Astrocyte of the spinal cord (primary cell): ENCODE results near the gene FTO.

ENCODE experiments used
- DNase-seq: peaks from one replicate; pipeline ENCODE4 v3.0.0; 2011; ENCODE audit warnings: low read depth, low spot score
- H3K4me3 ChIP-seq: 2 replicates; pipeline ENCODE4 v1.5.1; 2011; ENCODE audit warnings: low read depth, mild to moderate bottlenecking, low read length, moderate library complexity
- in situ Hi-C: cut with HindIII; loops from 2 replicates; pipeline ENCODE4 v1.10.0; 2017; ENCODE audit warnings: low sequenced_read_pairs
- TF ChIP-seq, protein P1 (sequence below): IDR thresholded peaks from 2 replicates; pipeline ENCODE4 v1.5.1; 2012; ENCODE audit warnings: low read depth, mild to moderate bottlenecking, low read length, inconsistent platforms

The FTO gene

DNA sequence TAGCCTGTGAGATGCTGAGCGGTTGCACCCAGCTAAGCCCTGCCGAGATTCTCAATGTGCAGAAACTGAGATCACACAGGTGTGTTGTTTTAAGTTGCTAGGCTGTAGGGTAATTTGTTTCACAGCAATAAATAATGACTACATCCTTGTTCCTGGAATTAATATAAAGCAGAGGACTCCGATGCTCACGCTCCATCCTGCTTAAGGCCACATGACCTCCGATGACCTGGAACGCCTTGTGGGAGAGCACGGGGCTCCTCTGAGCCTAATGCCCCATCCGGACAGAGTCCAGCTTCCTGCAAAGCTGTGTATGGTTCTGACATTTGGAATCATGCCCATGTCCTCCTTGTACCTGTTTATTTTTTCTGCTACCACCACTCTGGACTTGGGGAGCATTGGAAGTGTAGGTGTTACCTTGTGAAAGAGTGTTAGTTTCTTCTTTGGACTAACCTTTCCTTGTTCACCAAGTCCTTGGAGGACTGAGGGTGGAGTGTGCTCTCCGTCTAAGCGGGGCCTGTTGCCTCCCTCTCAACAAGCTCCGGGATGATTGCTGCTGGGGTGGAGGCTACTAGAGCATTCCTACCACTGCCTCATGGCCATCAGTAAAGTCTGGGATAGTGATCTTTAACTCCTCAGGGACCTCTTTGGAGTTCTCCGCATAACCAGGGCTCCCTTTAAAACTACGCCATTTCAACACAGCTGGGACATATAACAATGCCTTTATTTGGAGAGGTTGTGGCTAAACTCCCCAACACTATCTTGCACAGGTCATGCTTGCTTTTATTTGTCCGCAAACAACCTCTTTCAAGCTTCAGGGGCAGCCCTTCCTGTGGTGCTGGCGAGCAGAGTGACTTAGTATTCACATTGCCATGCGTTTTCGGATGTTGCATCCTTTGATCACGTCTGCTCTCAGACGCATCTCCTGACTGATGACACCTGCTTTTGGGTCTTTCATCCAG is 457.3 kb downstream of the FTO start:
- in situ Hi-C loops, result no loop called here
- H3K4me3 ChIP-seq, result no peak overlapping the region
- no peak for DNase-seq
- TF ChIP-seq, protein P1, sequence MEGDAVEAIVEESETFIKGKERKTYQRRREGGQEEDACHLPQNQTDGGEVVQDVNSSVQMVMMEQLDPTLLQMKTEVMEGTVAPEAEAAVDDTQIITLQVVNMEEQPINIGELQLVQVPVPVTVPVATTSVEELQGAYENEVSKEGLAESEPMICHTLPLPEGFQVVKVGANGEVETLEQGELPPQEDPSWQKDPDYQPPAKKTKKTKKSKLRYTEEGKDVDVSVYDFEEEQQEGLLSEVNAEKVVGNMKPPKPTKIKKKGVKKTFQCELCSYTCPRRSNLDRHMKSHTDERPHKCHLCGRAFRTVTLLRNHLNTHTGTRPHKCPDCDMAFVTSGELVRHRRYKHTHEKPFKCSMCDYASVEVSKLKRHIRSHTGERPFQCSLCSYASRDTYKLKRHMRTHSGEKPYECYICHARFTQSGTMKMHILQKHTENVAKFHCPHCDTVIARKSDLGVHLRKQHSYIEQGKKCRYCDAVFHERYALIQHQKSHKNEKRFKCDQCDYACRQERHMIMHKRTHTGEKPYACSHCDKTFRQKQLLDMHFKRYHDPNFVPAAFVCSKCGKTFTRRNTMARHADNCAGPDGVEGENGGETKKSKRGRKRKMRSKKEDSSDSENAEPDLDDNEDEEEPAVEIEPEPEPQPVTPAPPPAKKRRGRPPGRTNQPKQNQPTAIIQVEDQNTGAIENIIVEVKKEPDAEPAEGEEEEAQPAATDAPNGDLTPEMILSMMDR, result no peak

DNA sequence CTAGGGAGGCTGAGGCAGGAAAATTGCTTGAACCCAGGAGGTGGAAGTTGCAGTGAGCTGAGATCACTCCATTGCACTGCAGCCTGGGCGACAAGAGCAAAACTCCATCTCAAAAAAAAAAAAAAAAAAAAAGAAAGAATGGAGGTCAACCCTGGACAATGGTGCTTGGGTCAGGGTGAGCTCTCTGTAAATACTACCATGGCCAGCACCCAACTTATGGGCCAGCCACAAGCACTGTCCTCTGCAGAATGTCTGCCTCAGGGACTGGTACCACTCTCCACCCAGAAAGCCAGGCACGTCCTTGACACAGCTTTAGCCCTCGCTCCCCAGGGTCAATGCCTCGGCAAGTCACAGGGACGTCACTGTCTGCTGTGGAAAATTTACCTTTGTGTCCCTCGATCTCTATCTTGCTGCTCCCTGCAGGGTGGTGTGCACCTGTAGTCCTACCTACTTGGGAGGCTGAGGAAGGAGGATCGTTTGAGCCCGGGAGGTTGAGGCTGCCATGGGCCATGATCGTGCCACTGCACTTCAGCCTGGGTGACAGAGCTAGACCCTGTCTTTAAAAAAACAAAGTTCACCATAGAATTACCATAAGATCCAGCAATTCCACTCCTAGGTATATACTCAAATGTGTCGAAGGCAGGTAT is 459.4 kb downstream of the FTO start:
- no peak for DNase-seq
- TF ChIP-seq, protein P1, result no peak
- in situ Hi-C loops, result no loop called here
- no peak overlapping the region for H3K4me3 ChIP-seq

DNA sequence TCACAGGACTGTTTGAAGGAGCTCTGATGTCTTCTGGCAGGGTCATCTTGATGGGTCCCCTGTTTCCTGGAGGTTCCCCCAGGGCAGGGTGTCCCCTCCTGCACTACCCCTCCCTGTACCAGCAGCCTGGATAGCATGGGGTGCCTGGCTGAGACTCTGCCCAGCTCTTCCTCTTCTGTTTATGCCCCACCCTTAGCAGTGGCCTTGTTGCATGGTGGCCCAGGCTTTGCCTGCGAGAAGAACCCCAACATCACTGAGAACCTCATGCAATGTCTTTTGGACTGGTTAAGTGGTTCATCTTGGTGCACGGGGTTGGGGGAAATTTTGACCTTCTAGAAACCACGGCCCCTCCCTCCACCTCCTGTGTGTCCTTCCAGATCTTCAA is 460.8 kb downstream of the FTO start:
- DNase-seq, result no peak
- in situ Hi-C loops, result no loop called here
- H3K4me3 ChIP-seq, result no peak overlapping the region
- TF ChIP-seq, protein P1, result no peak

DNA sequence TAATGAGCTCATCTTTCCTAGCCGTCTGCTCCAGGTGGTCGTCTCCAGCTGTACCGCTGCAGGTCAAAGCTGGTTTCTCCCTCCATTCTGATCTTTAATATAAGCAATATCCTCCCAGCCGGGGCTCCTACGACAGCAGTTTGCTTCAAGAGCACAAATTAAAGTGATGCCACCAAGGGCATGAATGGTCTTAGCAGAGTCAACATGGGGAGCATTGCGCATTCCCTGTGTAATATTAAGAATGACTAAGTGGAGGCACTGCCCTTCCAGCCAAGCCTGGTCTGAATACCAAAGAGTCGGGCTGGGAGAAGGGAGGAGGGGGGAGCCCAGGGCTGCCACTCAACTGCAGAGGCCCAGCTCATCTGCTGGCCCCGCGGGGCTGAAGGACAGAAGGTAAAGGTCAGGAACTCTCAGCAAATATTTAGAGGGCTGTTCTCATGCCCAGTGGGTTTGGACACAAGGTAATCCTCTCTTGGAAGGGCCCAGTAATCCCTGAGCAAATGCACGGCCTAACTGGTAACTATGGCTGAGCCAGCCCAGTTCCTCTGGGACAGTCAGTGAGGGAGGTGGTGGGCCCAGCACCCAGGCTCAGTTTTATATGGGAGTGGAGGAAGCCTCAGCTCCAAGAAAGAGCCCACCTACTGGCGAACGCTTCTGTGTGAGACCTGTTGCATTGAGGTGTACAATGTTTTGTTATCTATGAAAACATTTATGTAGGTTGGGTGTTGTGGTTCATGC is 461.4 kb downstream of the FTO start:
- in situ Hi-C loops, result no loop called here
- DNase-seq, result no peak
- TF ChIP-seq, protein P1, result no peak
- no peak overlapping the region for H3K4me3 ChIP-seq

DNA sequence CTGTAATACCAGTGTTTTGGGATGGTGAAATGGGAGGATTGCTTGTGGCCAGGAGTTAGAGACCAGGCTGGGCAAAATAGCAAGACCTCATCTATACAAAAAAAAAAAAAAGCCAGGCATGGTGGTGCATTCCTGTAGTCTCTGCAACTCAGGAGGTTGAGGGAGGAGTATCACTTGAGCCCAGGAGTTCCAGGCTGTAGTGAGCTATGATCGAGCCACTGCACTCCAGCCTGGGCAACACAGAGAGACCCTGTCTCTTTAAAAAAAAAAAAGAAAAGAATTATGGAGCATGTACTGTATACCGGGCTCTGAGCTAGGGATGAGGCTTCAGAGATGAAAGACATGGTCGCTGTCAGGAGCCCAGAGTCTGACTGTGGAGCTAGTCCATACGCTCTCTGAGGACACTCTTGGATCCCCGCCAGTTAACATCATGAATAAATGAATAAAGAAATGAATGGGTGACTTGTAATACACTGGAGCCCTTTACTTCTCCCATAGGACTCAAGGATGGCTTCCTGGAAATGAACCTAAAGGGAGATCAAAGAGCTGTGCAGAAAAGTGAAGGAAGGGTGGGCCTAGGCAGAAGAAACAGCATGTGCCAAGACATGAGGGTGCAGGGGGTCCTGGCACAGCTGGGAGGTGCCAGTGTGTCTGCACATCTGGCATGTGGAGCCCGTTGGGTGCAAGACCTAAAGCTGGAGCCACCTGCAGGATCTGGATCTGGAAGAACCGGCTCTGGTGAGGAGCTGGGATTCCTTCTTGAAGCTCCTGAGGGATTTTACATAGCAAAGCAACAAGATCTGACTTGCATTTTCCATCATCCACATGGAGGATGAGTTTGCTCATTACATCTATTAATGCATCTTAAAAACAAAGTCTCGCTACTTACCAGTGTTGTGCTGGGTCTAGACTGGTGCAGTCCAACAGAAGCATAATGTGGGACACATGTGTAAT is 462.2 kb downstream of the FTO start:
- TF ChIP-seq, protein P1, result no peak
- in situ Hi-C loops, result no loop called here
- DNase-seq, result no peak
- no peak overlapping the region for H3K4me3 ChIP-seq

DNA sequence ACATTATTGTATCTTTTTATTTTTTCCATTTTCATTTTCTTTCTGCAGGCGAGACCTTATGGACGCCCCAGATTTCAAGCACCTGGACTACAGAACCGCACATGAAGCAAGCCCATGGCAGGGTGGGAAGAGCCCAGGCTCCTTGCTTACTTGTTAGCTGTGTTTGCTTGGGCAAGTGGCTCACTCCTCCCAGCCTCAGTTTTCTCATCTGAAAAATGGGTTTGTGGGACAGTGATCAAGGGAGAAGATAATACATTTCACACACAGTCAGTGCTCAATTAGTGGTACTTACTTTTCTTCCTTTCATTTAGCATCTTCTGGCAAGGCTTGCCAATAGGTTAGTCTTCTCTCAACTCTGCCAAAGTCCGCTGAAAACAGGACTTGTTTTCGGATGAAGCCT is 465.2 kb downstream of the FTO start:
- H3K4me3 ChIP-seq, result no peak overlapping the region
- TF ChIP-seq, protein P1, result no peak
- in situ Hi-C loops, result no loop called here

More for the DNA sequence above, 465.2 kb downstream of the FTO start:
- no peak for DNase-seq
